GM12864 (cell line): ENCODE results near the gene USF1.

Source experiments
- DNase-seq: peaks from one replicate; pipeline ENCODE4 v3.0.0-alpha.2; 2011; ENCODE audit warnings: low read depth
- H3K4me3 ChIP-seq: 2 replicates; pipeline ENCODE4 v1.5.1; 2011; ENCODE audit warnings: mild to moderate bottlenecking, low read depth, low read length, control low read depth
- TF ChIP-seq, protein P1 (sequence below): IDR thresholded peaks from 2 replicates; pipeline ENCODE4 v1.5.1; 2011; ENCODE audit warnings: low read depth, mild to moderate bottlenecking, moderate library complexity, low read length, control low read depth, inconsistent platforms; ENCODE audit errors: missing control alignments

Gene USF1

DNA sequence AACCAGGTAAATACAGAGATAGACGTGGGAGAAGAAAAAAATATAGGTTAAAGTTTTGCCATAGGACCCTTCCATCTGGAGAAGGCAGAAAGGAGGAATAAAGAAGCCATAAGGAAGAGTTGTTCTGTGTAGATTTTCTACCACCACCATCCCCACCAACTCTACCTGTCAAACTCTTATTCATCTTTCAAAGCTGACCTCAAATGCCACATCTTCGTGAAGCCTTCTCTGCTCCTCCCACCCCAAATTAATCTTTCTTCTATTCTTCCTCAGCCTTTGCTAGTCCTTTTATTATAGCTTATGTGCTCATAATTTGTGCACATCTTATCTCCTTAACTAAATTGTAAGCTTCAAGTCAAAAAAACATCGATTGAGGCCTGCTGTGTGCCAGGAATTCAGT, 44.8 kb upstream of the USF1 start:
- DNase-seq = no peak
- TF ChIP-seq, protein P1, sequence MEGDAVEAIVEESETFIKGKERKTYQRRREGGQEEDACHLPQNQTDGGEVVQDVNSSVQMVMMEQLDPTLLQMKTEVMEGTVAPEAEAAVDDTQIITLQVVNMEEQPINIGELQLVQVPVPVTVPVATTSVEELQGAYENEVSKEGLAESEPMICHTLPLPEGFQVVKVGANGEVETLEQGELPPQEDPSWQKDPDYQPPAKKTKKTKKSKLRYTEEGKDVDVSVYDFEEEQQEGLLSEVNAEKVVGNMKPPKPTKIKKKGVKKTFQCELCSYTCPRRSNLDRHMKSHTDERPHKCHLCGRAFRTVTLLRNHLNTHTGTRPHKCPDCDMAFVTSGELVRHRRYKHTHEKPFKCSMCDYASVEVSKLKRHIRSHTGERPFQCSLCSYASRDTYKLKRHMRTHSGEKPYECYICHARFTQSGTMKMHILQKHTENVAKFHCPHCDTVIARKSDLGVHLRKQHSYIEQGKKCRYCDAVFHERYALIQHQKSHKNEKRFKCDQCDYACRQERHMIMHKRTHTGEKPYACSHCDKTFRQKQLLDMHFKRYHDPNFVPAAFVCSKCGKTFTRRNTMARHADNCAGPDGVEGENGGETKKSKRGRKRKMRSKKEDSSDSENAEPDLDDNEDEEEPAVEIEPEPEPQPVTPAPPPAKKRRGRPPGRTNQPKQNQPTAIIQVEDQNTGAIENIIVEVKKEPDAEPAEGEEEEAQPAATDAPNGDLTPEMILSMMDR = no peak
- no peak overlapping the region for H3K4me3 ChIP-seq

- DNase-seq = no peak
- TF ChIP-seq, protein P1 = no peak
These were observed 44.2 kb upstream of the USF1 start for GRCh38 chr1:161089938-161090337.

DNA sequence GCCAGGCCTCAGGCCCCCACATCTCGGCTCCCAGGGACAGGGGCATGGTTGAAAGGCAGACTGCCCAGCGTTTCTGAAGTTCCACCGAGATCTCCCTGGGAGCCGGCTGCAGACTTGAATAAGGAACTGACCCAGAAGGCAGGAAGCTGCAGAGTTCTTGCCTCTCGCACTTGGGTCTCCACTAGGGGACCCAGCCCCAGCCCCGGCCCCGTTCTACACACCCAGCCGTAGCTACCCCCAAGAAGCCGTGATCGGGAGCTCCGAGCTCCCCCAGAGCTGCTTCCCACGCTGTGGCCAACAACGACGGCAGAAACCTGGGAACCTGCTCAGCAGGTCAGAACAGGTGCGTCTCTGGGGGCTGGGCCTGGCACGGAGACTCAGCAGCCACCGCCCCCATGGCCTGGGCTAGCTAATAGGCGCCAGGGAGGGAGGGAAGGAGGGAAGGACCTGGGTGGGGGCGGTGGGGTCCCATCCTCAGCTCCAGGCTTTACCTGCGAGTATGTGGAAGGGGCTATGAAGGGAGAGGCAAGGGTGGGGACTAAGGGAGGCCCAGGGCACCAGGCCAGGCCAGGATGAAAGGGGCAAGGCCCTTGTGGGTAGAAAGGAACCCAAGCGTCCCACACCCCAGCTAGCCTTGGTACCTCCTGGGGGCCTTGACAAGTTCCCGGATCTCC, 43.6 kb upstream of the USF1 start, which contains the start of gene NECTIN4:
TSS of gene NECTIN4 (minus strand) at position 308 of the 674 bp plus-strand sequence. CDS start at position 46, 262 bp downstream.
- no peak within 1 kb of the TSS for H3K4me3 ChIP-seq
- no peak for DNase-seq
- TF ChIP-seq, protein P1 = no peak

More at GRCh38 chr1:161089938-161090337, 44.2 kb upstream of the USF1 start:
- no peak overlapping the region for H3K4me3 ChIP-seq

GRCh38 chr1:161088587-161089110, 42.9 kb upstream of the USF1 start:
- H3K4me3 ChIP-seq = no peak overlapping the region
- TF ChIP-seq, protein P1 = no peak

GRCh38 chr1:161086457-161086856, 40.7 kb upstream of the USF1 start:
- H3K4me3 ChIP-seq = no peak overlapping the region
- TF ChIP-seq, protein P1 = no peak
- DNase-seq = no peak

More at GRCh38 chr1:161088587-161089110, 42.9 kb upstream of the USF1 start:
- no peak for DNase-seq

DNA sequence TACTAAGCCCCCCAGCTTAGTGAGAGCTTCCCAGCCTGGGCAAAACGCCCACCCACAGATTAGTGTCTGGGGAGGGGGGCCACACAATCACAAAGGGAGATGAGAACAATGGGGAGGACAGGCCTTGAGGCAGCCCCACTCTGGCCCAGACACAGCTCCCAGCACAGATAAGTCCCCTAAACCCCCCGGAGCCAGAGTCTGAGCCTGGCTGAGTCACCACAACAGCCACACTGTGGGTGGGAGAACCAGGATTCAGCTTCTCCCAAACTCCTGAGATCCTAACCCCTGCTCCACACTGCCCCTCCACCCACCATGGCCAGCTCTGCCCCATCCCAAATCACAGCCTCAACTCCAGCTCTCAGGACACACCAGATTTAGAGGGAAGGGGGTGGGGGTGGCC, 39.4 kb upstream of the USF1 start:
- DNase-seq = no peak
- no peak overlapping the region for H3K4me3 ChIP-seq
- TF ChIP-seq, protein P1 = no peak

GRCh38 chr1:161084597-161084988, 38.8 kb upstream of the USF1 start:
- no peak overlapping the region for H3K4me3 ChIP-seq
- TF ChIP-seq, protein P1 = no peak
- DNase-seq = no peak
